Measurements from ENCODE around the gene RABL3. TPM values are rescaled to one million over a fixed set of nuclear protein-coding genes. Genes with fewer than 3 reads are reported as not detected.
"Not testable (repeated sequence)": the region's sequence is repeated elsewhere in the genome, so short reads cannot be mapped to it uniquely, and the experiment has no call there.

The RABL3 gene, protein sequence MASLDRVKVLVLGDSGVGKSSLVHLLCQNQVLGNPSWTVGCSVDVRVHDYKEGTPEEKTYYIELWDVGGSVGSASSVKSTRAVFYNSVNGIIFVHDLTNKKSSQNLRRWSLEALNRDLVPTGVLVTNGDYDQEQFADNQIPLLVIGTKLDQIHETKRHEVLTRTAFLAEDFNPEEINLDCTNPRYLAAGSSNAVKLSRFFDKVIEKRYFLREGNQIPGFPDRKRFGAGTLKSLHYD
- total RNA-seq (2022) (13.9 and 14.6 TPM in 2 replicates), Bru-seq, nascent RNA (percentile 66 among the genes with signal in this experiment), BruChase-seq, experiment 1, labeled RNA remaining after a 2-hour chase (percentile 56 among the genes with signal in this experiment), BruChase-seq, experiment 2, labeled RNA remaining after a 6-hour chase (percentile 67 among the genes with signal in this experiment)
- long read RNA-seq, transcript RABL3-201 (8 exons, 3,883 nt) = major isoform, 24 of 32 reads
- long read RNA-seq, partial matches to known transcripts = 1 of 32 reads
- long read RNA-seq, other reads (novel, unspliced or antisense) = 4 of 32 reads

DNA sequence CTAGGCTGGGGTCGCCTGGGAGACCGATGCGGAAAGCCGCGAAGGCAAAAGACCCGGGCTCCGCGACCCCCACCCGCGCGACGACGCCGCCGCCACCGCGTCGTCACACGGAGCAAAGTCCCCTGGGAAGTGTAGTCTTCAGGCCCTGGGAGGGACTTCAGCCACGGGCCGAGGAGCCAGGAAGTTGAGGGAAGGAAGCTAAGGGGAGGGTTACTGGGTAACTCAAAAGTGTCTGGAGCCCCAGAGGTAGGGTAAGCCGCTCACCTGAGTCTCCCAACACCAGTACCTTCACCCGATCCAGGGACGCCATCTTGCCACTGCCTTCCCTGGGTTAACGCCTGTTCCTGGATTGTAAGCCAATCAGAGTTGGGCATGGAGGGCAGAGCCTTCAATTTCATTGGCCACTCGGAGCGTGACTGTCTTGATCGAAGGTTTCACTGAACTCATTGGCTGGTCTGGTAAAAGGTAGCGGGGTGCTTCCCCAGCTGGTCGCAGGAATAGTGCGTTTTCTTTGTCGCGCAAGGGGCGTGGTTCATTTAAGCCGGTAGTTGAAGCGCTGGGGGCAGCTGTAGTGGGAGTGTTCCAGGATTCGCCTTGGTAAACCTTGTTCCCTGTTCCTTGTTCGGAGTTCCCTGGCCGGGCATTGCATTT is at the start of gene RABL3, which contains the start of gene GTF2E1:
Gene RABL3, minus strand, starts transcription at position 319 of the 651 bp plus-strand sequence. Its CDS starts 9 bp downstream, at position 310.
Gene GTF2E1, plus strand, starts transcription at position 547 of the 651 bp plus-strand sequence. CDS start 7,809 bp downstream, outside the sequence.
- Histone ChIP-seq H3K9me3 (no peaks in the 10 kb centered on the region), H3K36me3 (ENCODE audit: control insufficient read depth, insufficient read depth, low read length) (peaks cover 2% of the 10 kb centered on the region), H3K4me3 (ENCODE audit: low read depth, low read length) (peak within 1 kb of the TSS; percentile 81), H3K27me3 (replicated peaks; ENCODE audit: control insufficient read depth, insufficient read depth, low read length) (no peaks in the 10 kb centered on the region), H3K4me1 (0 out of 2 replicates have a peak, but pooled peaks cover 5% of the 10 kb centered on the region)
- ChIA-PET CTCF (interaction anchor here (0.6 kb wide), 1 partner anchor 8 kb away, joined by 3 read pairs; no protein-coding TSS in a partner anchor), POLR2A (interaction anchor here (0.6 to 1.9 kb wide), 4 partner anchors 13 to 146 kb away, joined by 3 to 17 read pairs (median 8); partner anchors contain the start of genes HGD and NDUFB4)
- BruUV-seq (replicated peaks) = no TSS peak
- H3K4me1 Mint-ChIP-seq (ENCODE audit: low read depth, unreplicated experiment) = peaks cover 24% of the 10 kb centered on the region
- peak within 1 kb of the TSS; percentile 88 for H3K4me3 Mint-ChIP-seq (ENCODE audit: unreplicated experiment)
- peaks cover 3% of the 10 kb centered on the region for H3K9me3 Mint-ChIP-seq (ENCODE audit: unreplicated experiment)
- H3K27ac Mint-ChIP-seq (ENCODE audit: unreplicated experiment) = peak within 1 kb of the TSS; percentile 99
- TF ChIP-seq, protein P1, sequence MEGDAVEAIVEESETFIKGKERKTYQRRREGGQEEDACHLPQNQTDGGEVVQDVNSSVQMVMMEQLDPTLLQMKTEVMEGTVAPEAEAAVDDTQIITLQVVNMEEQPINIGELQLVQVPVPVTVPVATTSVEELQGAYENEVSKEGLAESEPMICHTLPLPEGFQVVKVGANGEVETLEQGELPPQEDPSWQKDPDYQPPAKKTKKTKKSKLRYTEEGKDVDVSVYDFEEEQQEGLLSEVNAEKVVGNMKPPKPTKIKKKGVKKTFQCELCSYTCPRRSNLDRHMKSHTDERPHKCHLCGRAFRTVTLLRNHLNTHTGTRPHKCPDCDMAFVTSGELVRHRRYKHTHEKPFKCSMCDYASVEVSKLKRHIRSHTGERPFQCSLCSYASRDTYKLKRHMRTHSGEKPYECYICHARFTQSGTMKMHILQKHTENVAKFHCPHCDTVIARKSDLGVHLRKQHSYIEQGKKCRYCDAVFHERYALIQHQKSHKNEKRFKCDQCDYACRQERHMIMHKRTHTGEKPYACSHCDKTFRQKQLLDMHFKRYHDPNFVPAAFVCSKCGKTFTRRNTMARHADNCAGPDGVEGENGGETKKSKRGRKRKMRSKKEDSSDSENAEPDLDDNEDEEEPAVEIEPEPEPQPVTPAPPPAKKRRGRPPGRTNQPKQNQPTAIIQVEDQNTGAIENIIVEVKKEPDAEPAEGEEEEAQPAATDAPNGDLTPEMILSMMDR (IDR thresholded peaks at IDR 0.05; ENCODE audit: insufficient read depth in 1 of 2, low read depth in 1 of 2, low read length in 1 of 2, severe bottlenecking in 1 of 2, unreplicated experiment in 1 of 2) = no peak
- intact Hi-C loops (cut with micrococcal nuclease; ENCODE audit: unreplicated experiment) = loop anchor here (1.0 to 5.0 kb wide), 4 partner anchors 55 to 182 kb away; partner anchors contain the start of genes HGD and NDUFB4
- H3K36me3 Mint-ChIP-seq (ENCODE audit: insufficient read depth, unreplicated experiment) = peaks cover 12% of the 10 kb centered on the region
- H3K27me3 Mint-ChIP-seq (ENCODE audit: insufficient read depth, unreplicated experiment) = no peaks in the 10 kb centered on the region
- DNase-seq = peak; percentile 96 to 99

DNA sequence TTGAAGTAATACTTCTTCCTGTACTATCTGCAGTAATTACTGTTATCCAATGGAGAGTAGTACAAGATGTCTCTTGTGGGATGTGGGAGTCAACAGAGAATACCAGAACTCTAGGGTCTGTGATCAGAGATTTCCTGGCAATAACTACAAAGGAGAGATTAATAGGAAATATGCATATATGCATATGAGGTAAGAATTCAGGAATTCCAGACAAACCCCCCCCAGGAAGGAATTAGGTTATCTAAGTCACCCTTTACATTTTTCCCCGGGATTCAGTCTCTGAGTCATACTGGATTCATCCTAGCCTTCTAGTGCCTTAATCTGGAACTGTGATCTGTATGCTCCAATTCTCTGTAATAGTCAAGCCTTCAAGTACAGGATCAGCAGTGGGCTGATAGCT is 49.6 kb upstream of the RABL3 start:
- Mint-ChIP-seq H3K9me3 (ENCODE audit: unreplicated experiment) (no peaks in the 10 kb centered on the region), H3K27ac (ENCODE audit: unreplicated experiment) (no peak overlapping the region), H3K36me3 (ENCODE audit: insufficient read depth, unreplicated experiment) (no peaks in the 10 kb centered on the region), H3K4me1 (ENCODE audit: low read depth, unreplicated experiment) (no peaks in the 10 kb centered on the region), H3K27me3 (ENCODE audit: insufficient read depth, unreplicated experiment) (no peaks in the 10 kb centered on the region), H3K4me3 (ENCODE audit: unreplicated experiment) (no peak overlapping the region)
- Histone ChIP-seq H3K4me1 (peaks cover 14% of the 10 kb centered on the region), H3K9me3 (no peaks in the 10 kb centered on the region), H3K27me3 (replicated peaks; ENCODE audit: control insufficient read depth, insufficient read depth, low read length) (no peaks in the 10 kb centered on the region), H3K4me3 (ENCODE audit: low read depth, low read length) (no peak overlapping the region), H3K36me3 (ENCODE audit: control insufficient read depth, insufficient read depth, low read length) (no peaks in the 10 kb centered on the region)
- TF ChIP-seq, protein P1 (IDR thresholded peaks at IDR 0.05; ENCODE audit: insufficient read depth in 1 of 2, low read depth in 1 of 2, low read length in 1 of 2, severe bottlenecking in 1 of 2, unreplicated experiment in 1 of 2) = no peak
- ChIA-PET CTCF (no interaction called here), POLR2A (no interaction called here)
- no TSS peak for BruUV-seq (replicated peaks)
- no peak for DNase-seq
- intact Hi-C loops (cut with micrococcal nuclease; ENCODE audit: unreplicated experiment) = no loop called here

DNA sequence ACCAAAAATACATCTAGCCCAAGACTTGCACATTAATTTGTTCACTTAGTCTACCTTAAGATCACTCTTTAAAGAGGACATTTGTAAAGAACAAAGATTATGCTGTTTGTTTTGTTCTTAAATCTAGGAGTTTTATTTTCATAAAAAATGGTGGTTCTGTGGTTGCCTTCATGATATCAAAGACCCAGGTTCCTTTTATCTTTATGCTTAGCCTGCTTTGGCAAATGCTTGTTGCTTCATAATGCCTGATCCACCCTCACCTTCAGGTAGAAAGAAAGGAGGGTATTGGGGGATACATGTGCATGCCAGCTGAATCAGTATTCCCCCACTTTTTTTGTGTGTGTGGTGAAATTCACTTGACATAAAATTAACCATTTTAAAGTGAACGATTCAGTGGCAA is 48.7 kb upstream of the RABL3 start:
- Mint-ChIP-seq H3K27me3 (ENCODE audit: insufficient read depth, unreplicated experiment) (no peaks in the 10 kb centered on the region), H3K9me3 (ENCODE audit: unreplicated experiment) (no peaks in the 10 kb centered on the region), H3K4me1 (ENCODE audit: low read depth, unreplicated experiment) (no peaks in the 10 kb centered on the region), H3K27ac (ENCODE audit: unreplicated experiment) (no peak overlapping the region), H3K36me3 (ENCODE audit: insufficient read depth, unreplicated experiment) (no peaks in the 10 kb centered on the region), H3K4me3 (ENCODE audit: unreplicated experiment) (no peak overlapping the region)
- CTCF ChIA-PET = no interaction called here
- DNase-seq = no peak
- peaks cover 1% of the 10 kb centered on the region; the same call in 1 of the 2 replicates for H3K36me3 ChIP-seq (ENCODE audit: control insufficient read depth, insufficient read depth, low read length)
- no peaks in the 10 kb centered on the region for H3K27me3 ChIP-seq (replicated peaks; ENCODE audit: control insufficient read depth, insufficient read depth, low read length)
- intact Hi-C loops (cut with micrococcal nuclease; ENCODE audit: unreplicated experiment) = no loop called here
- H3K9me3 ChIP-seq = no peaks in the 10 kb centered on the region
- H3K4me3 ChIP-seq (ENCODE audit: low read depth, low read length) = no peak overlapping the region
- POLR2A ChIA-PET = no interaction called here
- peaks cover 5% of the 10 kb centered on the region for H3K4me1 ChIP-seq
- no TSS peak for BruUV-seq (replicated peaks)
- TF ChIP-seq, protein P1 (IDR thresholded peaks at IDR 0.05; ENCODE audit: insufficient read depth in 1 of 2, low read depth in 1 of 2, low read length in 1 of 2, severe bottlenecking in 1 of 2, unreplicated experiment in 1 of 2) = no peak

DNA sequence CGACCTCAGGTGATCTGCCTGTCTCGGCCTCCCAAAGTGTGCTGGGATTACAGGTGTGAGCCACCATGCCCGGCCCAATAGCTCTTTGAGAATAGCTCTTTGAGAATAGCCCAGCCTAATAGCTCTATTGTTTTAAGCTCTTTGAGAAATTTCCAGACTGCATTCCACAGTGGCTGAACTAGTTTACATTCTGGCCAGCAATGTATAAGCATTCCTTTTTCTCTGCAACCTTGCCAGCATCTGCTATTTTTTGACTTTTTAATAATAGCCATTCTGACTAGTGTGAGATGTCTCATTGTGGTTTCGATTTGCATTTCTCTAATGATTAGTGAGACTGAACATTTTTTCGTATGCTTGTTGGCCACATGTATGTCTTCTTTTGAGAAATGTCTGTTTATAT is 43.5 kb upstream of the RABL3 start:
- DNase-seq; H3K9me3 Mint-ChIP-seq (ENCODE audit: unreplicated experiment); BruUV-seq (replicated peaks); H3K36me3 Mint-ChIP-seq (ENCODE audit: insufficient read depth, unreplicated experiment); H3K4me3 Mint-ChIP-seq (ENCODE audit: unreplicated experiment); H3K27me3 Mint-ChIP-seq (ENCODE audit: insufficient read depth, unreplicated experiment); POLR2A ChIA-PET; CTCF ChIA-PET; H3K36me3 ChIP-seq (ENCODE audit: control insufficient read depth, insufficient read depth, low read length); intact Hi-C loops (cut with micrococcal nuclease; ENCODE audit: unreplicated experiment); H3K4me1 Mint-ChIP-seq (ENCODE audit: low read depth, unreplicated experiment); H3K27ac Mint-ChIP-seq (ENCODE audit: unreplicated experiment); H3K27me3 ChIP-seq (replicated peaks; ENCODE audit: control insufficient read depth, insufficient read depth, low read length); H3K4me1 ChIP-seq; H3K4me3 ChIP-seq (ENCODE audit: low read depth, low read length); H3K9me3 ChIP-seq: not testable (repeated sequence)
